Activated T-cell treated with anti-CD3 and anti-CD28 coated beads, Interleukin-2, amount 50 U/mL, for 48 hours (primary cell): ENCODE results near the gene UTP14C.
A peak's percentile ranks its signal among the peaks of the same experiment; 100 is the strongest.
"Not testable (repeated sequence)": the region's sequence is repeated elsewhere in the genome, so short reads cannot be mapped to it uniquely, and the experiment has no call there.

Experiments used
- DNase-seq, 2 experiments: peaks; one replicate each; pipeline ENCODE4 v3.0.0-alpha.2; 2020

Gene UTP14C

DNA sequence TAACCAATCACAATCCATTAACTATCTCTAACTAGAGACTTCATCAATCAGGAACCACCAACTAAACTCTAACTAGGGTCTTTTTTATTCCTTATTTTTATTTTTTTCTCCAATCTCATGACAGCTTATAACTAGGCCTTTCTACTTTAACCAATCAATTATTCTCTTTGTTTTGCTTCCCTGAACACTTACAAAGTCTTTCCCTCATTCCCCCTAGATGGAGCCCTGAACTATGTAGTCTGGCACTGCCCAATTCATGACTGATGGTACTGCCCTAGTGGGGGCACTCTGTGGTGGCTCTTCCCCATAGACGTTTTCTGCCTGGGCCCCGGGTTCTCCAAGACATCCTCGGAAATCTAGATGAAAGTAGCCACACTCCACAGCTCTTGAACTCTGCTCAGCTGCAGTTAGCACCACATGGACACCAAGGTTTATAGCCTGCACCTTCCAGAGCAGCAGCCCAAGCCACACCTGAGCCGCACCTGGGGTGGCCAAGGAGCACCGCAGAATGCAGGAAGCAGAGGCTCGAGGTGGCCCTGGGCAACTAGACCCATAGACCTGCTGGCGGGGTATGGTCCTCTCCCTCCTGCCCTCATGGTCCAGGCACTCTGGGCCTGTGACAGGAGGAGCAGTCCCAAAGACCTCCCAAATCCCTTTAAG lies 19.9 kb upstream of the UTP14C start:
- DNase-seq: no peak

- no peak for DNase-seq
Measured at GRCh38 chr13:52005841-52006522, 18.5 kb upstream of the UTP14C start.

- no peak for DNase-seq
Measured at GRCh38 chr13:52006523-52007245, 17.8 kb upstream of the UTP14C start.

GRCh38 chr13:52009946-52010345 lies 14.5 kb upstream of the UTP14C start:
- DNase-seq: no peak

DNA sequence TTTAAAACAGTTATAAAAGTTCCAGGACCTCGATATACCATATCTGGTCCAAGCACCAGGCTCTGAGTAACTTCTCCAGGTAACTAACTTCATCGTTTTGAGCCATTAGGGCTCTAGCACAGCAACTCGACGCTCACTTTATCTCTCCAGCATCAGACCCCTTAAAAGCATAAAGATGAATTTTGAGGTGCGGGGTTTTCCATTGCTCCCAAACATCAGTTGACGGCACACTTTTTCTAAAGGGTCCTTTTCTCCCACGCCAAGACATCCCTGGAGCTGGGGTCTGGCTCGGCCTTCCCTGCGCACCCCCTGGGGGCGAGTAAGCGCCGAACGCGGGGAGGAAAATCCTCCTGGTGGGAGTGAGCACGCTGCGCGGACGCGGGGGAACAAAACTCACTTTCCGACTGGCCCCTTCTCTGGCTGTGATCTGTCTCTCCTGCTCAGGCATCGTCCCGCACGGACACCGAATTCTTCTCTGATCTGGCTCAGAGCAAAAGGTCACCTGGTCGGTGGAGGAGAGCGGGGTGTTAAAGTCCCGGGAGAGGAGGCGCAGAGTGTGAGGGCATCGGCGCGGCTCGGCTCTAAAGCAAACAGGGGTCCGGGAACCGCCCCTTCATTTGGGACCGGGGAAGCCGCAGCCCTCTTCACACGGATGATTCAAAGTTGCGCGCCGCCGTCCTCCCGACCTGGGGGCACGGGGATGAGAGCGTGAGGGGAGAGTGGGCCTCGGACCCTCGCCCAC lies 13.4 kb upstream of the UTP14C start, which contains the start of gene ATP7B:
Gene ATP7B, minus strand, starts transcription at position 561 of the 742 bp plus-strand sequence. Its CDS starts 113 bp downstream, at position 448.
- DNase-seq: peak; percentile 41 to 56

DNA sequence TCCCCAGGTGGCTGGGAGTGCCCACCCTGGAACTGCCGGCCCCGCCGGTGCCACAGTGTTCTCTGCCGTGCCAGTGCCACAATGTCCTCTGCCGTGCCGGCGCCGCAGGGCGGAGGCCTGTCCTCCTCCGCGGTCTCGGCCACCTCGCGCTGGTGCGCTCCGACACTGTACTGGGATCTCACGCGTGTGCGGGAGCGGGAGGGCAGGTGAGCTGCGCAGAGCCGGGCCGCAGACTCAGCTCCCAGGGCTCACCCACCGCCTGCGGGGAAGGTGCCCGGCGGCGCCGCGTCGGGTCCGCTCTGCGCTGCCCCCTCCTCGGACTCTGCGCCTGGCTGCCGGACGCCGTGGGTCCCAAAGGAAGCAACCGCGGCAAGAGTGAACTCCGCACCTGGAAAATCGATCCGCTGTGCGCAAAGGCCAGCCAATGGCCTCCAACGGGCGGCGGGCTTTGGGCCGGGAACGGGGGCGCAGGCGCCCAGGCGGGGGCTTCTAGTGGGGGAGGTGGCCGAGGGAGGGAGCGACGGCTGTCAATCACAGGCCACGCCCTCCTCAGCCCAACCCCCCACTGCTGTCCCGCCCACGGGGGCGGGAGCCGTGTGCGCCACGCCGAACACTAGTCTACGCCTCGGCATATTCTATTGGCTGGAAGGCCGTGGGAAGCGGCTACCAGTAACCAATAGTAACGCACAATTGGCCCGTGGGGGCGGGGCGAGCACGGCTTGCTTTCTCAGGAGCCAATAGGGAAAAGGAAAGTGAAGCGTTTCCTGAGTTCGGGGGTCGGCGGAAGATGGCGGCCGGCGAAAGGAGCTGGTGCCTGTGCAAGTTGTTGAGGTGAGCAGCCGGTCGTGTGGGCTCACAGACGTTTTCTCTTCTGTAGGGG lies 12.6 kb upstream of the UTP14C start, which contains the start of gene ALG11:
Gene ALG11, plus strand, starts transcription at position 767 of the 880 bp plus-strand sequence. Its CDS starts 21 bp downstream, at position 788.
- peak; percentile 100 for DNase-seq

DNA sequence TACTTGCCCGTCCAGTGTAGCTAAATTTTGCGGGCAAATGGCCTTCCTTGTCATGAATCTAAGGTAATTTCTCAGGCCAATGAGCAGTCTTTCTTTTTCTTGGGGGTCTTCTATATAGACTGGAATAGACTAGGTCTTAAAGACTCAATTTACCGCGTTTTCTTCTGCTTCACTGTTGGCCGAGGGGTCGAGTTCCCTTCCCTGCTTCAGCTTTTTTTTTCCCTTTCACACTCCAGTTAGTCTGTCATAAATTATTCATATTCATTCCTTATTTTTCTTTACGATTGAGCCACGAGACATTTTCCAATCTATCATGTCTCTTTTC lies 12.0 kb upstream of the UTP14C start:
- no peak for DNase-seq

DNA sequence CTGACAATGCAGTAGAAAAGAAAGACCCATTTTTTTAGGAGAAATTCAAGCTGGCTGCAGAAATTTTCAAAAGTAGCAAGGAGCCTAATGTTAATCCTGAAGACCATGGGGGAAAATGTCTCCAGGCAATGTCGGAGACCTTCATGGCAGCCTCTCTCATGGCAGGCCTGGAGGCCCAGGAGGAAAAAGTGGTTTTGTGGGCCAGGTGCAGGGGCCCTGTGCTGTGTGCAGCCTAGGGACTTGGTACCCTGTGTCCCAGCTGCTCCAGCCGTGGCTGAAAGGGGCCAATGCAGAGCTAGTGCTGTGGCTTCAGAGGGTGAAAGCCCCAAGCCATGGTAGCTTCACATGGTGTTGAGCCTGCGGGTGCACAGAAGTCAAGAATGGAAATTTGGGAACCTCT lies 8.2 kb upstream of the UTP14C start:
- DNase-seq: no peak

DNA sequence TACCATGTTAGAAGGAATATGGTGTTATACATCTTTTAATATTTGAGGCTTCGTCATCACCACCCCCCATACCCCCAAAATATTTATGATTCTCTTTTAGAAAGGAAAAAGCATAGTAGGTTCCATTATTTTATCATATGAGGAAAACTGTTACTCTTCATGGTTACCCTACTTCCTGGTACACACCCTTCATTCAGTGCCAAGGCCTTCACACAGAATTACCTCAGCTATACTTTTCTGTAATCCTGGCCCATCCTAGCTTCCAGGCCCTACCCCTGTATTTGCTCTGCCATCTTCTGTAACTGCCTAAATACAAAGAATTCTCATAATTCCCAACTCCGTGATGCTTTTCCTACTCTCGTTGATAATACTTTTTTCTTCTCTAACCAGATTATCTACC lies 4.3 kb upstream of the UTP14C start:
- DNase-seq: no peak

DNA sequence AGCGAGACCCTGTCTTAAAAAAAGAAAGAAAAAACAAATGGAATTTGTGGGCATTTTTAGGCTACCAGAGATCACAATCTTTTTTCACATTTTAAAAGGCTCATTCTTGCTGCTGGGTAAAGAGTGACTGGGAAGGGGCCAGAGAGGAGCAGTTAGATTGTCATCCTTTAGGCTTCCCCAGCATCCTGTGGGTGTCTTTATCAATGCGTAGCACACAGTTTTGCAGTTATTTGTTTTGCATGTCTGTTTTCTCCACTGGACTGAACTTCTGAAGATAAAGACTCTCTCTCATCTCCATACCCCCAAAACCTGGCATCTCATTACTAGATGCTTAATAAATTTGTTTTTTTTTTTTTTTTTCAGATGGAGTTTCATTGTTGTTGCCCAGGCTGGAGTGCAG lies 2.1 kb upstream of the UTP14C start:
- DNase-seq: no peak

DNA sequence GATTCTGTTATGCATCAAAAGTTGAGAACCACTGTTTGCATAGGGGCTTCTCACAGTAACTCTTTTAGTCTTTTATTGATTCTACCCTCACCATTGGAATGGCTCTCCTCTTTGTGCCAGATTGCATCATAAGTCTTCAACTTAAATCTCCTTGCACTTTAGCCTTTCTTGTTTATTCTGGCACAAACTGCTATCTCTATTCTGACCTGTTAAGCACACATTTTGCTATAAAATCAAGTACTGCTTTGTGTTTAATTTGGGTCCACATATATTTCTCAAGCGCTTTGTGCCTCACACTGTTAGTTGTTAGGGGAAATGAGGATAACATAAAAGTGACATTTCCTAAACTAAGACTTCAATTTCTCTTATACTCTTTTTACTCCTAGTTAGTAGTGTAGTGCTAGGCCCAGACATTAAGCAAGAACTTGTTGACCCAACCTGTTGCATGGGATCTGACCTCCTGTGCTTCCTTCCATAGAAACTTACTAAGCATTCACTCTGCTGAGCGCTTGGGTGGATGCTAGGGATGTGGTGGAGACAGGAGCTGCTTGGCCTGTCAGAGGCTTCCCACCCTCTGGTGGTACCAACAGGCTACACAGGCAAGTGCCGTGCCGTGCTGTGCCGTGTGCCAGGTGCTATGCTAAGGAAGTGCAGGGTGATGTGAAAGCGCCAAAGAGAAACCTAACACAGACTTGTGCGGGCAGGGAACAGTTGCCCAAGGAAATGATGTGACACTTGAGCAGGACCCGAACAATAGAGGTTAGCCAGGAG lies 1.2 kb downstream of the UTP14C start:
- DNase-seq: no peak

- no peak for DNase-seq
Measured at GRCh38 chr13:52026246-52026626, 1.7 kb downstream of the UTP14C start.

DNA sequence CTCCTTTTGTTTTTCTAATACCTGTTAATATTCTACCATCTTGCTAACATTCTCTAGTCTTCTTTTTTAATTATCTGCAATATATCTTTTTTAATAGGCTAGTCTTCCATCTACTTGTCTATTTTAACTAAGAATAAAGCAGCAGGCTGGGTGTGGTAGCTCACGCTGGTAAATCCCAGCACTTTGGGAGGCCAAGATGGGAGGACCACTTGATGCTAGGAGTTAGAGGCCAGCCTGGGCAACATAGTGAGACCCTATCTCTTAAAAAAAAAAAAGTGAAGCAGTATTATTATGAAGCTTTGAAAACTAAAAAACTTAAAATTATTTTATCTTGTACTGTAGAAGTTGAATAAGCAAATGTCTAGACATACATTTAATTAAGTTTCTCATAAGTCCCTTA lies 3.3 kb downstream of the UTP14C start:
- no peak for DNase-seq

DNA sequence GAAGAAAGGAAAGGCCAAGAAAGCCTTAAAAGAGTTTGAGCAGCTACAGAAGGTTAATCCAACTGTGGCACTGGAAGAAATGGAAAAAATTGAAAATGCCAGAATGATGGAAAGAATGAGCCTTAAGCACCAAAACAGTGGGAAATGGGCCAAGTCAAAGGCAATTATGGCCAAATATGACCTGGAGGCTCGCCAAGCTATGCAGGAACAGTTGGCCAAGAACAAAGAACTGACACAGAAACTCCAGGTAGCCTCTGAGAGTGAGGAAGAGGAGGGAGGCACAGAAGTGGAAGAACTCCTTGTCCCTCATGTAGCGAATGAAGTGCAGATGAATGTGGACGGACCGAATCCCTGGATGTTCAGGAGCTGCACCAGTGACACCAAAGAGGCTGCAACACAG lies 5.1 kb downstream of the UTP14C start:
- no peak for DNase-seq

GRCh38 chr13:52030401-52030800 lies 5.9 kb downstream of the UTP14C start:
- DNase-seq: not testable (repeated sequence)

GRCh38 chr13:52033039-52033438 lies 8.5 kb downstream of the UTP14C start:
- no peak for DNase-seq

DNA sequence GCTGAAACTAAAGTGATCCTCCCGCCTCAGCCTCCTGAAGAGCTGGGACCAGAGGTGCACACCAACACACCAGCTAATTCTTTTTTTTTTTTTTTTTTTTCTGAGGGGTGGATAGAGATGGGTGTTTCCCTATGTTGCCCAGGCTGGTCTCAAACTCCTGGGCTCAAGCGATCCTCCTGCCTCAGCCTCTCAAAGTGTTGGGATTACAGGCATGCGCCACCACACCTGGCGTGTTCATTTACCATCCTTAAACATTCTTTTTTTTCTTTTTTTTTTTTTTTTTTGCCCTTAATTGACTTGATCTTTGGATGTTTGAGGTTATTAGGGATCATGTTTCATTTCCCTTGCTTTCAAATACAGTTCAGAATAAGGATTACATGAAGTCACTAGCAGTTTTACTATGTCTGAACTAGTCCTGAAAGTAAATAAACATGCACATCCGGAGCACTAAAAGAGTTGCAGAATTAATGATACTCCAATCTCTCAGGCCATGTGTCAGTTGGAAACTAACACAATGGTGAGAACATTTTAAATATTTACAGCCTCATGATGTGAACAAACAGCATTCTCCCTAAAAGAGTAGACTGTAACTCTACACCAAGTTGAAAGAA lies 10.2 kb downstream of the UTP14C start:
- no peak for DNase-seq

- DNase-seq: no peak
Measured at GRCh38 chr13:52036037-52036436, 11.5 kb downstream of the UTP14C start.

DNA sequence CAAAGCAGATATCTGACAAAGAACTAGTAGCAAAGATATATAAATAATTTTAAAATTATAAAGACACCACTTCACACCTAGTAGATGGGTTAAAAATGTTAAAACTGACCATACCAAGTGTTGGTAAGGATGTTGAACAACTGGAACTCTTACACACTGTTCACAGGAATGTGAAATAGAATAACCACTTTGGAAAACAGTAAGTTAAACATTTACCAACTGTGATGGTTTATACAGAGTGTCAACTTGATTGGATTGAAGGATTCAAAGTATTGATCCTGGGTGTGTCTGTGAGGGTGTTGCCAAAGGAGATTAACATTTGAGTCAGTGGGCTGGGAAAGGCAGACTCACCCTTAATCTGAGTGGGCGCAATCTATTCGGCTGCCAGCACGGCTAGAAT lies 19.2 kb downstream of the UTP14C start:
- no peak for DNase-seq

DNA sequence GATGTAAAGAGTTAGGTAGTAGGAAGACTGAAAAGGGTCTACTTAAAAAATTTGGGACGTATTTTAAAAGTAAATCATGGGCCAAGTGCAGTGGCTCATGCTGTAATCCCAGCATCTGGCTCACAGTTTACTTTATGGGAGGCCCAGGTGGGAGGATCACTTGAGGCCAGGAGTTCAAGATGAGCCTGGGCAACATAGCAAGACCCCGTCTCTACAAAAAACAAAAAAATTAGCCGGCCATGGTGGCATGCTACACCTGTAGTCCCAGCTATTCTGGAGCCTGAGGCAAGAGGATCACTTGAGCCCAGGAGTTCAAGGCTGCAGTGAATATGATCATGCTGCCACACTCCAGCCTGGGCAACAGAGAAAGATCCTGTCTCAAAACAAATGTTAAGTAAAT lies 23.0 kb downstream of the UTP14C start:
- DNase-seq: no peak

DNA sequence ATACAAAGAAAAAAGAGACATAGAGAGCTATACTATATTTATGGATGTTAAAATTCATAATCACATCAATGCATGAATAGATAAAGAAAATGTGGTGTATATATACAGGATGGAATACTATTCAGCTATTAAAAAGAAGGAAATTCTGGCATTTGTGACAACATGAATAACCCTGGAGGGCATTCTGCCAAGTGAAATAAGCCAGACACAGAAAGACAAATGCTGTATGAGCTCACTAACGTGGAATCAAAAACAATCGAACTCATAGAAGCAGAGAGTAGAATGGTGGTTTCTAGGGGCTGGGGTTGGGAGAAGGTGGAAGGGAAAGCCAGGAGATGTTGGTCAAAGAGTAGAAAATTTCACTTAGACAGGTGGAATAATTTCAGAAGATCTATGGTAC lies 24.0 kb downstream of the UTP14C start:
- DNase-seq: no peak
